ENCODE data around the gene PACS1. TPM values are rescaled to one million over a fixed set of nuclear protein-coding genes. Genes with fewer than 3 reads are reported as not detected.

PACS1 gene
- total and polyA plus RNA-seq, 2 donors (not counting 1 experiment from before 2014, with no cell fraction given): 131 to 303 TPM

GRCh38 chr11:66084821-66085475 is 14.9 kb downstream of the PACS1 start:
- Histone ChIP-seq H3K9ac (ENCODE audit: low read length) (no peak overlapping the region), H2AFZ (ENCODE audit: insufficient read depth, low read depth, low read length, poor library complexity, severe bottlenecking) (no peak overlapping the region), H3K9me3 (ENCODE audit: control extremely low read depth in 1 of 3, control insufficient read depth in 2 of 3, insufficient read depth in 1 of 3, low read length in 2 of 3) (no peaks in the 10 kb centered on the region), H3K4me3 (ENCODE audit: control extremely low read depth in 1 of 5, extremely low read depth in 1 of 5, insufficient read depth in 1 of 5, low read depth in 2 of 5, low read length in 4 of 5) (no peak overlapping the region), H3K4me1 (ENCODE audit: control insufficient read depth in 2 of 2, insufficient read depth in 2 of 2, low read length in 2 of 2) (peaks cover 73 to 82% of the 10 kb centered on the region in 2 donors), H4K20me1 (ENCODE audit: control insufficient read depth, insufficient read depth, low read length, poor library complexity, severe bottlenecking) (peaks cover 4% of the 10 kb centered on the region), H3K4me2 (replicated peaks; ENCODE audit: low read depth, low read length, poor library complexity, severe bottlenecking) (peak overlapping the region; percentile 81), H3K27ac (ENCODE audit: low read length in 2 of 2) (peak overlapping the region in 1 of 2 donors; percentile 93), H3K36me3 (replicated peaks in 1 of 2; ENCODE audit: control extremely low read depth in 1 of 2, control insufficient read depth in 1 of 2, extremely low read depth in 1 of 2, insufficient read depth in 2 of 2, low read length in 1 of 2) (peaks cover 1 to 4% of the 10 kb centered on the region in 2 experiments), H3K27me3 (replicated peaks in 1 of 4; ENCODE audit: control extremely low read depth in 1 of 4, control insufficient read depth in 3 of 4, insufficient read depth in 4 of 4, low read length in 3 of 4) (no peaks in the 10 kb centered on the region), H3K79me2 (ENCODE audit: control insufficient read depth, insufficient read depth, low read length) (peaks cover 93% of the 10 kb centered on the region)
- intact Hi-C loops (cut with micrococcal nuclease): no loop called here
- H3K4me1 Mint-ChIP-seq: peaks cover 86% of the 10 kb centered on the region
- TF ChIP-seq CTCF (IDR thresholded peaks at IDR 0.05): no peak
- TF ChIP-seq EZH2 (IDR thresholded peaks at IDR 0.05; ENCODE audit: borderline replicate concordance, insufficient read depth, low read depth, low read length, poor library complexity, severe bottlenecking): no peak
- ATAC-seq (ENCODE audit: low read depth): no peak
- no peak for DNase-seq
- no CpG with 5 or more reads among the region's 3 CpGs for WGBS (ENCODE audit: insufficient coverage)
- H3K27me3 Mint-ChIP-seq: no peaks in the 10 kb centered on the region
- ChIA-PET POLR2A (interaction anchor here (0.7 to 1.4 kb wide), 4 partner anchors 20 to 51 kb away, joined by 3 to 7 read pairs (median 4); partner anchors contain the start of gene SF3B2), CTCF (interaction anchor here (1.2 kb wide), 1 partner anchor 14 kb away, joined by 4 read pairs; no protein-coding TSS in a partner anchor)
- H3K4me3 Mint-ChIP-seq: no peak overlapping the region
- H3K9me3 Mint-ChIP-seq (ENCODE audit: insufficient read depth): no peaks in the 10 kb centered on the region
- H3K27ac Mint-ChIP-seq: peak overlapping the region; percentile 41
